Smooth muscle cell (in vitro differentiated cells): ENCODE results near the gene SLX9. TPM values are rescaled to one million over a fixed set of nuclear protein-coding genes. Genes with fewer than 3 reads are reported as not detected.

Experiments used
- DNase-seq: peaks from one replicate; lab custom pipeline; 2025; ENCODE audit not compliant: unreplicated experiment; lab: John Stamatoyannopoulos, UW
- H2AFZ ChIP-seq: fragments of 200-600 bp; sonication (generic); 2 replicates; pipeline ENCODE4 v1.6.0; 2016; ENCODE audit warnings: antibody characterized with exemption, low read depth, mild to moderate bottlenecking
- H3F3A ChIP-seq: fragments of 200-600 bp; sonication (generic); 2 replicates; pipeline ENCODE4 v1.6.0; 2017; ENCODE audit warnings: antibody characterized with exemption, low read depth
- H3K27ac ChIP-seq: fragments of 200-600 bp; sonication (generic); 2 replicates; pipeline ENCODE4 v1.5.1; 2016; ENCODE audit warnings: low read depth, mild to moderate bottlenecking
- H3K27me3 ChIP-seq: fragments of 200-600 bp; sonication (generic); 2 replicates; pipeline ENCODE4 v1.6.1; 2016; ENCODE audit warnings: low read depth, mild to moderate bottlenecking
- H3K36me3 ChIP-seq: fragments of 200-600 bp; sonication (generic); 2 replicates; pipeline ENCODE4 v1.5.1; 2016; ENCODE audit warnings: low read depth
- H3K4me1 ChIP-seq: fragments of 200-600 bp; sonication (generic); 2 replicates; pipeline ENCODE4 v1.5.1; 2016; ENCODE audit warnings: low read depth
- H3K4me2 ChIP-seq: fragments of 200-600 bp; sonication (generic); 2 replicates; pipeline ENCODE4 v1.6.0; 2016; ENCODE audit warnings: mild to moderate bottlenecking
- H3K4me3 ChIP-seq: fragments of 200-600 bp; sonication (generic); 2 replicates; pipeline ENCODE4 v1.5.1; 2016; ENCODE audit warnings: mild to moderate bottlenecking
- H3K79me2 ChIP-seq: fragments of 200-600 bp; sonication (generic); 2 replicates; pipeline ENCODE4 v1.6.0; 2016; ENCODE audit warnings: low read depth, mild to moderate bottlenecking
- H3K9ac ChIP-seq: fragments of 200-600 bp; sonication (generic); 2 replicates; pipeline ENCODE4 v1.6.0; 2016; ENCODE audit warnings: low read depth
- H3K9me3 ChIP-seq: fragments of 200-600 bp; sonication (generic); replicated peaks from 2 replicates; pipeline ENCODE4 v1.5.1; 2016; ENCODE audit warnings: low read depth
- H4K20me1 ChIP-seq: fragments of 200-600 bp; sonication (generic); 2 replicates; pipeline ENCODE4 v1.6.0; 2016; ENCODE audit warnings: low read depth
- CTCF ChIP-seq: fragments of 200-600 bp; sonication (generic); IDR thresholded peaks from 2 replicates; pipeline ENCODE4 v1.5.1; 2017; ENCODE audit warnings: borderline replicate concordance, mild to moderate bottlenecking, antibody characterized with exemption; ENCODE audit not compliant: insufficient read depth, poor library complexity, severe bottlenecking
- WGBS: methylation state at CpG from one replicate; pipeline ENCODE4 v1.1.7; 2016; ENCODE audit warnings: low lambda C conversion rate; 5-methylcytosine and 5-hydroxymethylcytosine counted together
- polyA plus RNA-seq: library from polyadenylated mRNA; unstranded; fragments of >200 nt; fragmentation: Nextera tagmentation; extraction: Ambion mirVana; gene quantifications from 2 replicates; pipeline ENCODE4 v1.2.1, GENCODE V29; 2016
- total RNA-seq: library from RNA; depleted of rRNA; stranded (reverse); fragments of >200 nt; gene quantifications from 2 replicates; pipeline ENCODE4 v1.2.3, GENCODE V29; 2014

Gene SLX9
- total and polyA plus RNA-seq, 2 experiments from 2014 or later: 13.9 to 26.6 TPM

GRCh38 chr21:44908908-44909307 is 30.9 kb upstream of the SLX9 start:
- H3K9me3 ChIP-seq: no peaks in the 10 kb centered on the region

DNA sequence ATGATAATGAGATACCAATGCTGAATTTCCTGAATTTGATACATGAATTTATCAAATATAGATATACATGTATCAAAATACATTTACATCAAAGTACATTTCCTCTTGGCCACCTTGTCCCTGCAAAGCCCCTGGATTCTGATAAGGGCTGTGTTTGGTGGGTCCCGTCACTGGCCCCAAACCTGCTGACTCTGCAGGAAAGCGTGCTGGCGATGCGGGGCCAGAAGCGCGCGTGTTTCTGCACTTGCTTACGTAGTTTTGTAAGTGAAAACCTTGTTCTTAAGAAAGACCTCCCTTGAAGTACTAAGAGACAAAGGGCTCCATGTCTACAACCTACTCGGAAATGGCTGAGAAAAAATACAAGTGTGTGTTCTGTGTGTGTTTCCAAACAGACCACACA is 30.1 kb upstream of the SLX9 start:
- Histone ChIP-seq H3K79me2 (no peaks in the 10 kb centered on the region), H3K9me3 (no peaks in the 10 kb centered on the region), H2AFZ (no peak overlapping the region), H4K20me1 (no peaks in the 10 kb centered on the region), H3K36me3 (no peaks in the 10 kb centered on the region), H3K27ac (no peak overlapping the region), H3K9ac (no peak overlapping the region), H3K4me2 (no peak overlapping the region), H3F3A (no peaks in the 10 kb centered on the region), H3K4me1 (peaks cover 9% of the 10 kb centered on the region), H3K27me3 (no peaks in the 10 kb centered on the region), H3K4me3 (no peak overlapping the region)
- 92% methylated on average over 9 of the region's 9 CpGs for WGBS
- DNase-seq: no peak
- no peak for TF ChIP-seq CTCF

More at GRCh38 chr21:44908908-44909307, 30.9 kb upstream of the SLX9 start:
- no peak for TF ChIP-seq CTCF
- Histone ChIP-seq H3K79me2 (no peaks in the 10 kb centered on the region), H3K9ac (no peak overlapping the region), H2AFZ (no peak overlapping the region), H3F3A (no peaks in the 10 kb centered on the region), H3K27me3 (no peaks in the 10 kb centered on the region), H3K36me3 (no peaks in the 10 kb centered on the region), H3K4me2 (no peak overlapping the region), H3K4me3 (no peak overlapping the region), H3K27ac (no peak overlapping the region), H3K4me1 (peaks cover 9% of the 10 kb centered on the region), H4K20me1 (no peaks in the 10 kb centered on the region)
- no peak for DNase-seq
- WGBS: 93% methylated on average over 20 of the region's 21 CpGs

- peaks cover 9% of the 10 kb centered on the region for H3K4me1 ChIP-seq
- TF ChIP-seq CTCF: no peak
- H3K27me3 ChIP-seq: no peaks in the 10 kb centered on the region
- WGBS: 90% methylated on average over 27 of the region's 27 CpGs
- H3K27ac ChIP-seq: no peak overlapping the region
- no peak for DNase-seq
- H3K36me3 ChIP-seq: no peaks in the 10 kb centered on the region
- H3K4me2 ChIP-seq: no peak overlapping the region
- no peak overlapping the region for H3K4me3 ChIP-seq
- no peaks in the 10 kb centered on the region for H3K79me2 ChIP-seq
- H4K20me1 ChIP-seq: no peaks in the 10 kb centered on the region
- H3F3A ChIP-seq: no peaks in the 10 kb centered on the region
- H3K9ac ChIP-seq: no peak overlapping the region
- no peaks in the 10 kb centered on the region for H3K9me3 ChIP-seq
- H2AFZ ChIP-seq: no peak overlapping the region
Measured at GRCh38 chr21:44910229-44911067, 29.4 kb upstream of the SLX9 start.

- H3K9me3 ChIP-seq: no peaks in the 10 kb centered on the region
- H3K36me3 ChIP-seq: no peaks in the 10 kb centered on the region
- H2AFZ ChIP-seq: no peak overlapping the region
- H3K4me1 ChIP-seq: peaks cover 9% of the 10 kb centered on the region
- TF ChIP-seq CTCF: no peak
- H3K4me2 ChIP-seq: no peak overlapping the region
- H3K79me2 ChIP-seq: no peaks in the 10 kb centered on the region
- H3F3A ChIP-seq: no peaks in the 10 kb centered on the region
- DNase-seq: no peak
- H3K4me3 ChIP-seq: no peak overlapping the region
- no peak overlapping the region for H3K9ac ChIP-seq
- H3K27me3 ChIP-seq: no peaks in the 10 kb centered on the region
- WGBS: 93% methylated on average over 10 of the region's 10 CpGs
- no peaks in the 10 kb centered on the region for H4K20me1 ChIP-seq
- no peak overlapping the region for H3K27ac ChIP-seq
Measured at GRCh38 chr21:44911068-44911383, 28.8 kb upstream of the SLX9 start.
